Adrenal gland (tissue), 5 donors: Measurements from ENCODE around the gene ANO7.

Source experiments
- POLR2A ChIP-seq, 2 donors: fragments of 450-650 bp; IDR thresholded peaks; one replicate each; pipeline ENCODE4 v1.6.1; 2017; ENCODE audit warnings: antibody characterized with exemption in 2 of 2, mild to moderate bottlenecking in 2 of 2, moderate library complexity in 1 of 2
- TF ChIP-seq, protein P1 (sequence below), 6 experiments: fragments of 450-650 bp in 4 of 6; fragments of 200-600 bp in 2 of 6; sonication (generic) in 1 of 6; IDR thresholded peaks; 1 replicate in 5 of 6; 2 replicates in 1 of 6; pipeline versions ENCODE4 v1.5.1 to v1.8.0; 2016 to 2021; ENCODE audit warnings: antibody characterized with exemption in 6 of 6, mild to moderate bottlenecking in 2 of 6, moderate library complexity in 1 of 6
- donor health status: DM: no; HTN: no; CAD: no.

DNA sequence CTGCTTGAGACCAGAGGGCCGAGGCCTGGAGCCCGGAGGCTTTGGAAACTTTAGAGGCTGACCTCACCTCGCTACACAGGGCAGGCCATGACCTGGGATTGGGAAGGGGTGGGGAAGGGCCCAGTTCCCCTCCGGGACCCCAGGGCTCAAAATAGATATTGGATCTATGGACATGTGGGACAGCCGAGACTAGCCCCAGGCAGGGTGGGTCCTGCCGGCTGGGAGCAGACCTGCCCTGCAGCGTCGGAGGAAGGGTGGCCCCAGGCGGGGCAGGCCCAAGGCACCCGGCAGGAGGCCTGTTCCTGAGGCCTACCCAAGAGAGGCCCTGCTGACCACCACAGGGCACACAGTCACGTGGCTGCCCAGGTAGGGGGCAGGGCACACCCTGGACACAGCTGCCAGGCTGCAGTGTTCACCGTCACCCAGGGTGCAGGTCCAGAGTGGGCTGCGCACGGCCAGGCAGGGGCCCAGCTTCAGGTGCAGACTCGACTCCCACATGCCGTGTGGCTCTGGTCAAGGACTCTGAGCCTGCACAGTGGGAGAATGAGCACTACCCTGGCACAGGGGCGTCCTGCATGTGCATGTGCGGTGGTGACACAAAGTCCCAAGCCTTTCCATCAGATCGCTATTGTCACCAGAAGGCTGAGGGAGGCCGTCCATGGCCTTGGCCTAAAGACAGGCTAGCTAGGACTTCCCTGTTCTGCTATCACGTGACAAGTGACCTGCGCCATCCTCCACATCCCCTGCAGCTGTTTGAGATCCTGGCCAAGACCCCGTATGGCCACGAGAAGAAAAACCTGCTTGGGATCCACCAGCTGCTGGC is 13.2 kb downstream of the ANO7 start:
- TF ChIP-seq POLR2A (IDR thresholded peaks at IDR 0.05) = no peak
- TF ChIP-seq, protein P1, sequence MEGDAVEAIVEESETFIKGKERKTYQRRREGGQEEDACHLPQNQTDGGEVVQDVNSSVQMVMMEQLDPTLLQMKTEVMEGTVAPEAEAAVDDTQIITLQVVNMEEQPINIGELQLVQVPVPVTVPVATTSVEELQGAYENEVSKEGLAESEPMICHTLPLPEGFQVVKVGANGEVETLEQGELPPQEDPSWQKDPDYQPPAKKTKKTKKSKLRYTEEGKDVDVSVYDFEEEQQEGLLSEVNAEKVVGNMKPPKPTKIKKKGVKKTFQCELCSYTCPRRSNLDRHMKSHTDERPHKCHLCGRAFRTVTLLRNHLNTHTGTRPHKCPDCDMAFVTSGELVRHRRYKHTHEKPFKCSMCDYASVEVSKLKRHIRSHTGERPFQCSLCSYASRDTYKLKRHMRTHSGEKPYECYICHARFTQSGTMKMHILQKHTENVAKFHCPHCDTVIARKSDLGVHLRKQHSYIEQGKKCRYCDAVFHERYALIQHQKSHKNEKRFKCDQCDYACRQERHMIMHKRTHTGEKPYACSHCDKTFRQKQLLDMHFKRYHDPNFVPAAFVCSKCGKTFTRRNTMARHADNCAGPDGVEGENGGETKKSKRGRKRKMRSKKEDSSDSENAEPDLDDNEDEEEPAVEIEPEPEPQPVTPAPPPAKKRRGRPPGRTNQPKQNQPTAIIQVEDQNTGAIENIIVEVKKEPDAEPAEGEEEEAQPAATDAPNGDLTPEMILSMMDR (IDR thresholded peaks at IDR 0.05) = no peak
